SK-N-SH (cell line): ENCODE measurements around the gene HSD11B1. TPM values are rescaled to one million over a fixed set of nuclear protein-coding genes. Genes with fewer than 3 reads are reported as not detected.

ENCODE experiments used
- CTCF ChIA-PET: fragments of 300-600, 350-600 bp; formaldehyde crosslinking; extraction: SDS; loops from one replicate; lab custom pipeline; 2021; lab: Yijun Ruan, JAX
- POLR2A ChIA-PET: fragments of 350-600 bp; sonication (Branson Sonifier 250); formaldehyde crosslinking; extraction: SDS; loops from one replicate; lab custom pipeline; 2020; ENCODE audit warnings: antibody characterized with exemption, inconsistent platforms; lab: Yijun Ruan, JAX
- DNase-seq: peaks from one replicate; pipeline ENCODE4 v3.0.0; 2012
- H2AFZ ChIP-seq: fragments of 200-600 bp; sonication (generic); 2 replicates; pipeline ENCODE4 v1.8.1; 2016; ENCODE audit warnings: antibody characterized with exemption, mild to moderate bottlenecking, low read depth
- H3F3A ChIP-seq: fragments of 200-600 bp; sonication (generic); replicated peaks from 2 replicates; pipeline ENCODE3; 2016; ENCODE audit warnings: antibody characterized with exemption, mild to moderate bottlenecking; ENCODE audit not compliant: insufficient read depth
- H3K27ac ChIP-seq, 2 experiments: fragments of 200-500 bp in 1 of 2; fragments of 200-600 bp in 1 of 2; sonication (Bioruptor generic) in 1 of 2; sonication (generic), shearing (Covaris generic) in 1 of 2; 2 replicates each; pipeline versions ENCODE4 v1.5.1 to v1.6.1; 2014 to 2016; ENCODE audit warnings: low read depth in 2 of 2, inconsistent platforms in 1 of 2, low read length in 1 of 2, mild to moderate bottlenecking in 1 of 2, mixed read lengths in 1 of 2
- H3K27me3 ChIP-seq: fragments of 200-600 bp; sonication (generic), shearing (Covaris generic); 2 replicates; pipeline ENCODE4 v1.6.1; 2016; ENCODE audit warnings: mixed run types; ENCODE audit not compliant: insufficient read depth
- H3K36me3 ChIP-seq, 2 experiments: fragments of 200-500 bp in 1 of 2; fragments of 200-600 bp in 1 of 2; sonication (Bioruptor generic) in 1 of 2; sonication (generic) in 1 of 2; replicated peaks in 1 of 2; 2 replicates each; pipeline versions ENCODE3 to v1.5.1; 2014 to 2016; ENCODE audit warnings: low read length in 1 of 2, mild to moderate bottlenecking in 1 of 2; ENCODE audit not compliant: insufficient read depth in 2 of 2, control insufficient read depth in 1 of 2
- H3K4me1 ChIP-seq, 2 experiments: fragments of 200-500 bp in 1 of 2; fragments of 200-600 bp in 1 of 2; sonication (Bioruptor generic) in 1 of 2; sonication (generic), shearing (Covaris generic) in 1 of 2; 2 replicates each; pipeline versions ENCODE4 v1.5.1 to v1.6.1; 2014 to 2016; ENCODE audit warnings: low read depth in 1 of 2, low read length in 1 of 2, mixed run types in 1 of 2; ENCODE audit not compliant: insufficient read depth in 2 of 2, control insufficient read depth in 1 of 2
- H3K4me2 ChIP-seq: fragments of 200-600 bp; sonication (generic), shearing (Covaris generic); 2 replicates; pipeline ENCODE4 v1.6.1; 2017; ENCODE audit warnings: mixed run types
- H3K4me3 ChIP-seq, 2 experiments: fragments of 200-500 bp in 1 of 2; fragments of 200-600 bp in 1 of 2; sonication (Bioruptor generic) in 1 of 2; sonication (generic), shearing (Covaris generic) in 1 of 2; 2 replicates each; pipeline versions ENCODE4 v1.5.1 to v1.8.1; 2014 to 2016; ENCODE audit warnings: low read depth in 2 of 2, inconsistent platforms in 1 of 2, low read length in 1 of 2, mild to moderate bottlenecking in 1 of 2, mixed read lengths in 1 of 2, moderate library complexity in 1 of 2
- H3K79me2 ChIP-seq: fragments of 200-600 bp; sonication (generic); 2 replicates; pipeline ENCODE4 v1.8.1; 2017; ENCODE audit warnings: mild to moderate bottlenecking; ENCODE audit not compliant: insufficient read depth
- H3K9ac ChIP-seq: fragments of 200-600 bp; sonication (generic); 2 replicates; pipeline ENCODE4 v1.6.1; 2017; ENCODE audit warnings: mixed run types
- H3K9me2 ChIP-seq: fragments of 200-600 bp; sonication (generic); 2 replicates; pipeline ENCODE4 v1.6.1; 2017; ENCODE audit warnings: mixed run types
- H3K9me3 ChIP-seq: fragments of 200-600 bp; sonication (generic); 2 replicates; pipeline ENCODE4 v1.6.1; 2017; ENCODE audit warnings: mixed run types, mild to moderate bottlenecking, moderate library complexity
- H4K20me1 ChIP-seq: fragments of 200-600 bp; sonication (generic); 2 replicates; pipeline ENCODE4 v1.6.1; 2017; ENCODE audit warnings: mild to moderate bottlenecking, mixed run types; ENCODE audit not compliant: insufficient read depth
- EP300 ChIP-seq, 2 experiments: IDR thresholded peaks; 2 replicates each; pipeline versions ENCODE4 v1.4.0 to v1.6.1; 2012; ENCODE audit warnings: borderline replicate concordance in 1 of 2, low read depth in 1 of 2, low read length in 1 of 2
- EZH2phosphoT487 ChIP-seq: fragments of 200-600 bp; sonication (generic); IDR thresholded peaks from 2 replicates; pipeline ENCODE4 v1.6.1; 2017; ENCODE audit warnings: low read depth, mixed run types, mild to moderate bottlenecking, antibody characterized with exemption, moderate library complexity, borderline replicate concordance
- FOXM1 ChIP-seq: IDR thresholded peaks from 2 replicates; pipeline ENCODE4 v1.4.0; 2012; ENCODE audit warnings: low read depth, mild to moderate bottlenecking
- IRF3 ChIP-seq: fragments of 150-350 bp; IDR thresholded peaks from 2 replicates; pipeline ENCODE4 v1.6.1; 2016; ENCODE audit warnings: mild to moderate bottlenecking, low read depth, low read length
- MAX ChIP-seq: IDR thresholded peaks from 2 replicates; pipeline ENCODE4 v1.4.0; 2012; ENCODE audit warnings: low read depth
- MXI1 ChIP-seq: IDR thresholded peaks from 2 replicates; pipeline ENCODE4 v1.6.1; 2012; ENCODE audit warnings: mild to moderate bottlenecking, low read depth, low read length, improper control_type of control experiment
- NFIC ChIP-seq: IDR thresholded peaks from 2 replicates; pipeline ENCODE4 v1.4.0; 2012; ENCODE audit warnings: borderline replicate concordance
- NRF1 ChIP-seq: IDR thresholded peaks from 2 replicates; pipeline ENCODE4 v1.6.1; 2012; ENCODE audit warnings: low read depth, mild to moderate bottlenecking, low read length
- POLR2AphosphoS5 ChIP-seq: IDR thresholded peaks from 2 replicates; pipeline ENCODE4 v1.6.1; 2012; ENCODE audit warnings: low read depth, low read length
- RCOR1 ChIP-seq: fragments of 150-350 bp; IDR thresholded peaks from 2 replicates; pipeline ENCODE4 v1.6.1; 2017; ENCODE audit warnings: antibody characterized with exemption, low read length
- RFX5 ChIP-seq: IDR thresholded peaks from 2 replicates; pipeline ENCODE4 v1.6.1; 2012; ENCODE audit warnings: mild to moderate bottlenecking, improper control_type of control experiment, low read length
- RXRA ChIP-seq: IDR thresholded peaks from 2 replicates; pipeline ENCODE4 v1.4.0; 2012; ENCODE audit warnings: low read depth, mild to moderate bottlenecking, borderline replicate concordance
- SIN3A ChIP-seq: IDR thresholded peaks from 2 replicates; pipeline ENCODE4 v1.6.1; 2012; ENCODE audit warnings: low read depth, mild to moderate bottlenecking, low read length, moderate library complexity, borderline replicate concordance
- SMC3 ChIP-seq: IDR thresholded peaks from 2 replicates; pipeline ENCODE4 v1.6.1; 2012; ENCODE audit warnings: low read depth, low read length, improper control_type of control experiment
- TAF1 ChIP-seq: IDR thresholded peaks from 2 replicates; pipeline ENCODE4 v1.6.1; 2012; ENCODE audit warnings: low read depth, mild to moderate bottlenecking, low read length, moderate library complexity, borderline replicate concordance
- TEAD4 ChIP-seq: IDR thresholded peaks from 2 replicates; pipeline ENCODE4 v1.4.0; 2012; ENCODE audit warnings: mild to moderate bottlenecking, borderline replicate concordance; ENCODE audit not compliant: insufficient read depth
- USF1 ChIP-seq: IDR thresholded peaks from 2 replicates; pipeline ENCODE4 v1.4.0; 2012; ENCODE audit warnings: low read depth, borderline replicate concordance
- YY1 ChIP-seq: IDR thresholded peaks from 2 replicates; pipeline ENCODE4 v1.4.0; 2012; ENCODE audit warnings: low read depth, mild to moderate bottlenecking
- ZBTB33 ChIP-seq: IDR thresholded peaks from 2 replicates; pipeline ENCODE4 v1.4.0; 2012; ENCODE audit warnings: low read depth, borderline replicate concordance
- WGBS: methylation state at CpG from one replicate; pipeline ENCODE4 v1.1.6; 2017; ENCODE audit warnings: low lambda C conversion rate; 5-methylcytosine and 5-hydroxymethylcytosine counted together
- polyA plus RNA-seq, 3 experiments: library from polyadenylated mRNA; depleted of rRNA; stranded (reverse); fragments of >200 nt; gene quantifications; 2 replicates each; pipeline ENCODE4 v1.2.3, GENCODE V29; 2012

HSD11B1 gene
- polyA plus RNA-seq (2012; rRNA removed) = 0.23 and 0.37 TPM in 2 replicates
- 0.24 and 0.26 TPM in 2 replicates for polyA plus RNA-seq (2012; cell fraction: cytosol; rRNA removed)
- polyA plus RNA-seq (2012; cell fraction: nucleus; rRNA removed) = 0.08 and 0.14 TPM in 2 replicates

GRCh38 chr1:209704584-209704983, at the start of gene HSD11B1:
Gene HSD11B1 (plus strand): TSS chr1:209704846. CDS start chr1:209704943, 97 bp downstream.
- no peak within 1 kb of the TSS for H3K4me3 ChIP-seq
- no peaks in the 10 kb centered on the region for H3K27me3 ChIP-seq
- 66% methylated on average over 5 of the region's 6 CpGs for WGBS
- no peak within 1 kb of the TSS for H2AFZ ChIP-seq
- ChIA-PET POLR2A (no interaction called here), CTCF (interaction anchor here (0.7 to 1.7 kb wide), 5 partner anchors 28 to 138 kb away, joined by 3 to 5 read pairs (median 4); no protein-coding TSS in a partner anchor)
- peaks cover 8% of the 10 kb centered on the region for H3F3A ChIP-seq
- no peaks in the 10 kb centered on the region for H3K9me2 ChIP-seq
- no peaks in the 10 kb centered on the region for H4K20me1 ChIP-seq
- no peak within 1 kb of the TSS for H3K27ac ChIP-seq
- H3K4me1 ChIP-seq = peaks cover 0 to 13% of the 10 kb centered on the region in 2 experiments
- no peak for TF ChIP-seq USF1
- no peak for TF ChIP-seq NRF1
- TF ChIP-seq RCOR1 = no peak
- TF ChIP-seq RXRA = no peak
- no peaks in the 10 kb centered on the region for H3K36me3 ChIP-seq
- no peak for DNase-seq
- H3K9me3 ChIP-seq = no peaks in the 10 kb centered on the region
- no peak within 1 kb of the TSS for H3K4me2 ChIP-seq
- H3K9ac ChIP-seq = no peak within 1 kb of the TSS
- H3K79me2 ChIP-seq = no peaks in the 10 kb centered on the region

- no peaks in the 10 kb centered on the region for H3K9me2 ChIP-seq
- no peak overlapping the region for H3K4me2 ChIP-seq
- H3K4me1 ChIP-seq = peaks cover 20 to 37% of the 10 kb centered on the region in 2 experiments
- no peak overlapping the region for H3K9ac ChIP-seq
- POLR2A ChIA-PET = no interaction called here
- no peak overlapping the region for H3K4me3 ChIP-seq
- no peaks in the 10 kb centered on the region for H3K9me3 ChIP-seq
- H4K20me1 ChIP-seq = no peaks in the 10 kb centered on the region
- 74% methylated on average over 9 of the region's 9 CpGs for WGBS
- H3K27me3 ChIP-seq = no peaks in the 10 kb centered on the region
- peaks cover 11% of the 10 kb centered on the region for H3F3A ChIP-seq
- no peak for DNase-seq
- no peak overlapping the region; the same call in 1 of the 2 replicates for H2AFZ ChIP-seq
- no peak overlapping the region for H3K27ac ChIP-seq
- no peaks in the 10 kb centered on the region for H3K79me2 ChIP-seq
- CTCF ChIA-PET = interaction anchor here (1.5 kb wide), 1 partner anchor 27 kb away, joined by 5 read pairs; no protein-coding TSS in a partner anchor
- no peaks in the 10 kb centered on the region for H3K36me3 ChIP-seq
- no peak for TF ChIP-seq ZBTB33
- no peak for TF ChIP-seq RCOR1
- TF ChIP-seq NFIC = no peak
- no peak for TF ChIP-seq IRF3
- no peak for TF ChIP-seq SIN3A
- TF ChIP-seq EP300 (IDR thresholded peaks at IDR 0.05; ENCODE audit: borderline replicate concordance in 1 of 2, low read depth in 1 of 2, low read length in 1 of 2) = no peak
- TF ChIP-seq FOXM1 = no peak
- no peak for TF ChIP-seq RFX5
- TF ChIP-seq EZH2phosphoT487 = no peak
- no peak for TF ChIP-seq MAX
- TF ChIP-seq MXI1 = no peak
- TF ChIP-seq TAF1 = no peak
- TF ChIP-seq NRF1 = no peak
- TF ChIP-seq POLR2AphosphoS5 = no peak
- TF ChIP-seq USF1 = no peak
- no peak for TF ChIP-seq YY1
- TF ChIP-seq SMC3 = no peak
- no peak for TF ChIP-seq TEAD4
- TF ChIP-seq RXRA = no peak
Measured at GRCh38 chr1:209655411-209656231, 49.0 kb upstream of the HSD11B1 start.
